ENCODE data around the gene TBC1D12. TPM values are rescaled to one million over a fixed set of nuclear protein-coding genes. Genes with fewer than 3 reads are reported as not detected.

TBC1D12 gene
- total RNA-seq (1 to 10 TPM; 6.1 to 7.0 (median 6.7) TPM), polyA plus RNA-seq (3.9 TPM)
- long read RNA-seq, donor 1, full-length matches to known transcripts: 5 of 11 reads
- long read RNA-seq, donor 1, partial matches to known transcripts: 3 of 11 reads
- long read RNA-seq, donor 1, other reads (novel, unspliced or antisense): 3 of 11 reads
- long read RNA-seq, donor 2, full-length matches to known transcripts: 2 of 2 reads
- long read RNA-seq, donor 2, partial matches to known transcripts: 0 of 2 reads
- long read RNA-seq, donor 2, other reads (novel, unspliced or antisense): 0 of 2 reads
- long read RNA-seq, donor 3, partial matches to known transcripts: 1 of 1 reads
- long read RNA-seq, donor 3, other reads (novel, unspliced or antisense): 0 of 1 reads
- long read RNA-seq, donor 4, full-length matches to known transcripts: 7 of 10 reads
- long read RNA-seq, donor 4, partial matches to known transcripts: 0 of 10 reads
- long read RNA-seq, donor 4, other reads (novel, unspliced or antisense): 3 of 10 reads

GRCh38 chr10:94402204-94402842 lies at the start of gene TBC1D12:
TSS of gene TBC1D12 (plus strand) at chr10:94402541. CDS start at chr10:94402614, 73 bp downstream.
- no peaks in the 10 kb centered on the region for H3K27me3 ChIP-seq (ENCODE audit: control insufficient read depth, insufficient read depth)
- intact Hi-C loops (cut with DNase I): no loop called here
- peak within 1 kb of the TSS; percentile 95 for H3K4me3 ChIP-seq (ENCODE audit: low read length)
- peak within 1 kb of the TSS; percentile 92 for H3K27ac ChIP-seq (ENCODE audit: low read length)
- under 1% methylated on average over 56 of the region's 56 CpGs for WGBS
- ATAC-seq (peak; percentile 98), DNase-seq (peak; percentile 97 to 98 (median 98))
- no peaks in the 10 kb centered on the region for H3K9me3 ChIP-seq (ENCODE audit: control insufficient read depth, low read length)
- H3K4me1 ChIP-seq (ENCODE audit: control insufficient read depth, insufficient read depth, low read length): no peaks in the 10 kb centered on the region

GRCh38 chr10:94353336-94353735 lies 49.0 kb upstream of the TBC1D12 start:
- H3K27ac ChIP-seq (ENCODE audit: low read length): no peak overlapping the region
- no peaks in the 10 kb centered on the region for H3K4me1 ChIP-seq (ENCODE audit: control insufficient read depth, insufficient read depth, low read length)
- WGBS: 93% methylated on average over 3 of the region's 3 CpGs
- DNase-seq (no peak), ATAC-seq (no peak)
- intact Hi-C loops (cut with DNase I): no loop called here
- no peak overlapping the region for H3K4me3 ChIP-seq (ENCODE audit: low read length)
- H3K9me3 ChIP-seq (ENCODE audit: control insufficient read depth, low read length): no peaks in the 10 kb centered on the region
- no peaks in the 10 kb centered on the region for H3K27me3 ChIP-seq (ENCODE audit: control insufficient read depth, insufficient read depth)

- no peaks in the 10 kb centered on the region for H3K9me3 ChIP-seq (ENCODE audit: control insufficient read depth, low read length)
- intact Hi-C loops (cut with DNase I): no loop called here
- no peak overlapping the region for H3K4me3 ChIP-seq (ENCODE audit: low read length)
- 98% methylated on average over 2 of the region's 2 CpGs for WGBS
- no peaks in the 10 kb centered on the region for H3K27me3 ChIP-seq (ENCODE audit: control insufficient read depth, insufficient read depth)
- DNase-seq: no peak
- H3K4me1 ChIP-seq (ENCODE audit: control insufficient read depth, insufficient read depth, low read length): no peaks in the 10 kb centered on the region
- H3K27ac ChIP-seq (ENCODE audit: low read length): no peak overlapping the region
- no peak for ATAC-seq
These were observed 46.5 kb upstream of the TBC1D12 start for GRCh38 chr10:94355841-94356240.

- ATAC-seq: no peak
- whole genome bisulfite sequencing: 97% methylated on average over 3 of the region's 3 CpGs
- Histone ChIP-seq H3K9me3 (ENCODE audit: control insufficient read depth, low read length) (no peaks in the 10 kb centered on the region), H3K27ac (ENCODE audit: low read length) (no peak overlapping the region), H3K4me3 (ENCODE audit: low read length) (no peak overlapping the region), H3K4me1 (ENCODE audit: control insufficient read depth, insufficient read depth, low read length) (no peaks in the 10 kb centered on the region), H3K27me3 (ENCODE audit: control insufficient read depth, insufficient read depth) (no peaks in the 10 kb centered on the region)
- intact Hi-C loops (cut with DNase I): no loop called here
- no peak for DNase-seq
These were observed 45.1 kb upstream of the TBC1D12 start for GRCh38 chr10:94357193-94357592.

- H3K4me3 ChIP-seq (ENCODE audit: low read length): no peak overlapping the region
- DNase-seq (no peak), ATAC-seq (no peak)
- H3K4me1 ChIP-seq (ENCODE audit: control insufficient read depth, insufficient read depth, low read length): no peaks in the 10 kb centered on the region
- no peak overlapping the region for H3K27ac ChIP-seq (ENCODE audit: low read length)
- 53% methylated on average over 2 of the region's 2 CpGs for whole genome bisulfite sequencing
- no peaks in the 10 kb centered on the region for H3K9me3 ChIP-seq (ENCODE audit: control insufficient read depth, low read length)
- no peaks in the 10 kb centered on the region for H3K27me3 ChIP-seq (ENCODE audit: control insufficient read depth, insufficient read depth)
- intact Hi-C loops (cut with DNase I): no loop called here
These were observed 43.9 kb upstream of the TBC1D12 start for GRCh38 chr10:94358480-94358879.

GRCh38 chr10:94361171-94361794 lies 41.1 kb upstream of the TBC1D12 start:
- ATAC-seq (no peak), DNase-seq (peak in 1 of 3 donors; percentile 54)
- no peak overlapping the region for H3K4me3 ChIP-seq (ENCODE audit: low read length)
- no peaks in the 10 kb centered on the region for H3K9me3 ChIP-seq (ENCODE audit: control insufficient read depth, low read length)
- no peaks in the 10 kb centered on the region for H3K4me1 ChIP-seq (ENCODE audit: control insufficient read depth, insufficient read depth, low read length)
- WGBS: 71% methylated on average over 4 of the region's 4 CpGs
- H3K27me3 ChIP-seq (ENCODE audit: control insufficient read depth, insufficient read depth): no peaks in the 10 kb centered on the region
- intact Hi-C loops (cut with DNase I): loop anchor here in 3 of 4 donors (5.0 to 10.0 kb wide), 2 partner anchors 81 to 84 kb away; no protein-coding TSS in a partner anchor
- no peak overlapping the region for H3K27ac ChIP-seq (ENCODE audit: low read length)

- H3K9me3 ChIP-seq (ENCODE audit: control insufficient read depth, low read length): no peaks in the 10 kb centered on the region
- intact Hi-C loops (cut with DNase I): loop anchor here in 3 of 4 donors (5.0 to 10.0 kb wide), 2 partner anchors 80 to 82 kb away; no protein-coding TSS in a partner anchor
- no peaks in the 10 kb centered on the region for H3K27me3 ChIP-seq (ENCODE audit: control insufficient read depth, insufficient read depth)
- DNase-seq: peak; percentile 97 to 99 (median 98)
- peak; percentile 100 for ATAC-seq
- H3K27ac ChIP-seq (ENCODE audit: low read length): peak within 1 kb of the TSS; percentile 69
- H3K4me3 ChIP-seq (ENCODE audit: low read length): peak within 1 kb of the TSS; percentile 89
- H3K4me1 ChIP-seq (ENCODE audit: control insufficient read depth, insufficient read depth, low read length): no peaks in the 10 kb centered on the region
- WGBS: under 1% methylated on average over 55 of the region's 55 CpGs
These were observed 39.7 kb upstream of the TBC1D12 start, which contains the start of gene NOC3L for GRCh38 chr10:94362360-94363250. TSS of gene NOC3L (minus strand) at chr10:94362939. CDS start at chr10:94362838, 101 bp downstream.

GRCh38 chr10:94363251-94363565 lies 39.1 kb upstream of the TBC1D12 start:
- Histone ChIP-seq H3K27me3 (ENCODE audit: control insufficient read depth, insufficient read depth) (no peaks in the 10 kb centered on the region), H3K4me1 (ENCODE audit: control insufficient read depth, insufficient read depth, low read length) (no peaks in the 10 kb centered on the region), H3K27ac (ENCODE audit: low read length) (no peak overlapping the region), H3K9me3 (ENCODE audit: control insufficient read depth, low read length) (no peaks in the 10 kb centered on the region), H3K4me3 (ENCODE audit: low read length) (peak overlapping the region; percentile 89)
- intact Hi-C loops (cut with DNase I): loop anchor here in 3 of 4 donors (5.0 to 10.0 kb wide), 2 partner anchors 79 to 82 kb away; no protein-coding TSS in a partner anchor
- ATAC-seq (no peak), DNase-seq (no peak)
- 43% methylated on average over 8 of the region's 8 CpGs for WGBS

- H3K9me3 ChIP-seq (ENCODE audit: control insufficient read depth, low read length): no peaks in the 10 kb centered on the region
- H3K27me3 ChIP-seq (ENCODE audit: control insufficient read depth, insufficient read depth): no peaks in the 10 kb centered on the region
- no peak overlapping the region for H3K27ac ChIP-seq (ENCODE audit: low read length)
- intact Hi-C loops (cut with DNase I): loop anchor here in 3 of 4 donors (5.0 to 10.0 kb wide), 2 partner anchors 78 to 80 kb away; no protein-coding TSS in a partner anchor
- DNase-seq: no peak
- WGBS: 67% methylated on average over 1 of the region's 1 CpG
- no peaks in the 10 kb centered on the region for H3K4me1 ChIP-seq (ENCODE audit: control insufficient read depth, insufficient read depth, low read length)
- ATAC-seq: no peak
- H3K4me3 ChIP-seq (ENCODE audit: low read length): no peak overlapping the region
These were observed 37.9 kb upstream of the TBC1D12 start for GRCh38 chr10:94364482-94364881.

GRCh38 chr10:94366382-94366781 lies 36.0 kb upstream of the TBC1D12 start:
- intact Hi-C loops (cut with DNase I): loop anchor here in 2 of 4 donors (10.0 kb wide), 1 partner anchor 78 kb away; no protein-coding TSS in a partner anchor
- 82% methylated on average over 3 of the region's 3 CpGs for WGBS
- H3K4me1 ChIP-seq (ENCODE audit: control insufficient read depth, insufficient read depth, low read length): no peaks in the 10 kb centered on the region
- no peak overlapping the region for H3K4me3 ChIP-seq (ENCODE audit: low read length)
- ATAC-seq: no peak
- no peak overlapping the region for H3K27ac ChIP-seq (ENCODE audit: low read length)
- no peak for DNase-seq
- H3K9me3 ChIP-seq (ENCODE audit: control insufficient read depth, low read length): no peaks in the 10 kb centered on the region
- no peaks in the 10 kb centered on the region for H3K27me3 ChIP-seq (ENCODE audit: control insufficient read depth, insufficient read depth)

Data from right cardiac atrium (tissue), 5 donors.